Measurements from ENCODE around the gene PLCG2.

GRCh38 chr16:81876273-81876900 is 97.3 kb downstream of the PLCG2 start:
- no peak for TF ChIP-seq CTCF (IDR thresholded peaks at IDR 0.05; ENCODE audit: insufficient read depth, low read length, poor library complexity, severe bottlenecking)
- TF ChIP-seq EZH2phosphoT487 (conservative IDR thresholded peaks at IDR 0.05; ENCODE audit: low read length), result no peak
